ENCODE measurements around the gene ODC1. TPM values are rescaled to one million over a fixed set of nuclear protein-coding genes. Genes with fewer than 3 reads are reported as not detected.

Gene ODC1
- total RNA-seq, 2 experiments from 2014 or later: 180 to 181 TPM

DNA sequence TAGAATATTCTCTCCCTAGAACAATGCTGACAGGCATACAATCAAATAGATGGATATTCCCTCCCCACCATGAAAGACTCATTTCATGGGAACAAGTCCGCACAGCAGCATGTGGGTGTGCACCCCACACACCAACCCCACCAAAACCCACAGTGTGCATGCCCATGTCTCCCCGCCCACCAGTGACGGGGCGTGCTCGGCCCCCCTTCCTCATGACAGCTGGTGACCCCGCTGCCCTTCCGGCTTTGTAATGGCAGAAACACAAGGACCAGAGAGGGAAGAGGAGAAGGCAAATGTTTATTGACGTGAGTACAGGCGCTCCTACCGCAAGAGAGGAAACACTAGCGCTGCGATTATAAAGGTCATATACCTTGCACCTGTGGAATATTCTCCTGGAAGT is 30.8 kb upstream of the ODC1 start:
- Mint-ChIP-seq H3K36me3 (ENCODE audit: low read depth) (no peaks in the 10 kb centered on the region), H3K27ac (no peak overlapping the region), H3K27me3 (peaks cover 2% of the 10 kb centered on the region), H3K4me3 (no peak overlapping the region), H3K9me3 (no peaks in the 10 kb centered on the region), H3K4me1 (ENCODE audit: low read depth) (peaks cover 17% of the 10 kb centered on the region)
- POLR2A ChIA-PET: no interaction called here
- ATAC-seq: no peak
- CTCF ChIA-PET: no interaction called here
- TF ChIP-seq, protein P1, sequence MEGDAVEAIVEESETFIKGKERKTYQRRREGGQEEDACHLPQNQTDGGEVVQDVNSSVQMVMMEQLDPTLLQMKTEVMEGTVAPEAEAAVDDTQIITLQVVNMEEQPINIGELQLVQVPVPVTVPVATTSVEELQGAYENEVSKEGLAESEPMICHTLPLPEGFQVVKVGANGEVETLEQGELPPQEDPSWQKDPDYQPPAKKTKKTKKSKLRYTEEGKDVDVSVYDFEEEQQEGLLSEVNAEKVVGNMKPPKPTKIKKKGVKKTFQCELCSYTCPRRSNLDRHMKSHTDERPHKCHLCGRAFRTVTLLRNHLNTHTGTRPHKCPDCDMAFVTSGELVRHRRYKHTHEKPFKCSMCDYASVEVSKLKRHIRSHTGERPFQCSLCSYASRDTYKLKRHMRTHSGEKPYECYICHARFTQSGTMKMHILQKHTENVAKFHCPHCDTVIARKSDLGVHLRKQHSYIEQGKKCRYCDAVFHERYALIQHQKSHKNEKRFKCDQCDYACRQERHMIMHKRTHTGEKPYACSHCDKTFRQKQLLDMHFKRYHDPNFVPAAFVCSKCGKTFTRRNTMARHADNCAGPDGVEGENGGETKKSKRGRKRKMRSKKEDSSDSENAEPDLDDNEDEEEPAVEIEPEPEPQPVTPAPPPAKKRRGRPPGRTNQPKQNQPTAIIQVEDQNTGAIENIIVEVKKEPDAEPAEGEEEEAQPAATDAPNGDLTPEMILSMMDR (IDR thresholded peaks at IDR 0.05): no peak
- no peak for DNase-seq
- intact Hi-C loops (cut with micrococcal nuclease): no loop called here

DNA sequence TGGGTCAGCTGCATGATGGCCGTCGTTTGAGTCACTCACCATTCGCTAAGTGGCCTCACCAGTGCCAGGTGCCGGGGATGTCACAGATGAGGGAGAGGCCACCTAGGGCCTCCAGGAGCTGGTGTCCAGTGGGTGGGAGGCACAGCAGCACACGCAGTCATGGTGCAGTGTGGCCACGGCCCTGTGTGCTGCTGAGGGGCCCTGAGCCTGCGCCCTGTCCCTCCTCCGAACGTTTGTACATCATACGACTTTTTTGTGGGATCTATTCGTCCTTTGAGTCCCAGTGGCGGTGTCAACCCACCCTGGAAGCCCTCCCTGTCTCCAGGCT is 30.1 kb upstream of the ODC1 start:
- CTCF ChIA-PET: no interaction called here
- TF ChIP-seq, protein P1 (IDR thresholded peaks at IDR 0.05): no peak
- H3K36me3 Mint-ChIP-seq (ENCODE audit: low read depth): no peaks in the 10 kb centered on the region
- no peak overlapping the region for H3K27ac Mint-ChIP-seq
- ATAC-seq (no peak), DNase-seq (no peak)
- intact Hi-C loops (cut with micrococcal nuclease): no loop called here
- H3K9me3 Mint-ChIP-seq: no peaks in the 10 kb centered on the region
- H3K4me1 Mint-ChIP-seq (ENCODE audit: low read depth): peaks cover 17% of the 10 kb centered on the region
- peaks cover under 1% of the 10 kb centered on the region for H3K27me3 Mint-ChIP-seq
- no peak overlapping the region for H3K4me3 Mint-ChIP-seq
- POLR2A ChIA-PET: no interaction called here

DNA sequence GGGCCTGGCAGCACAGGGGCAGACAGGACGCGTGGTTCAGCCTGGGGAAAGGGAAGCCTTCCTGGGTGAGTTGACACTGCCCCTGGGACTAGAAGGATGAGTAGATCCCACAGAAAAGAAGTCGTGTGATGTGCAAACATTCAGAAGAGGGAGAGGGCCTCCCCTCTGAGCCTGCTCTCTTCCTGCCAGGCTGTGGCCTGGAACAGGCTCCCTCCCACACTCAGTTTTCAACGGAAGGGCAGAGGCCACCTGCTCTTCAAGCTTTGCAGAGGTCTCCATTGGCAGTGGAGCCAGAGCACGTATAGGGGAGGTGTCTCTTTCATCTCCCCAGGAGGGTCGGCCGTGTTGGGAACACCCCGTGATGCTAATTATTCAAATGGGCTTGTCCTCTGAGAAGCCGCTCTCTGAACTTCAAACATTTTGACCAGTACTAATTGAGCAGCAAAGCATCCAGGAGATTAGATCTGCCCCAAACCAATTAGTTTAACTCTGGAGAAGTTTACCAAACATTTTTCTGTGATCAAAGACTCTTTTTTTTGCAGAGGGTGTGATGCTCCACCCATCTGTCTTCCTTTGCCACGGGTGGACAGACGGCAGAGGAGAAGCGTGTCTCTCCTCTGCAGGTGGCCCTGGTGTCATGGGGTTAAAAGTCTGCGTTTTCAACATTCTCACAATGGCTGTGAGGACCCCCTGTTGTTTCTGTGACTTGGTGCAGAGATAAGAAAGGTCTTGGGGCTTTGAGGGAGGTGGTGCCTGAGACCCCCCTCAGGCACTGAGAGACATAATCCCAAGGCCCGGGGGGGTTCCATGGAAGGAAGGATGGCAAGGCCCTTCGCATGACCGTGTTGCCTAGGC is 29.5 kb upstream of the ODC1 start:
- Mint-ChIP-seq H3K4me3 (no peak overlapping the region), H3K27ac (peak overlapping the region; percentile 78), H3K9me3 (no peaks in the 10 kb centered on the region), H3K4me1 (ENCODE audit: low read depth) (peaks cover 17% of the 10 kb centered on the region), H3K36me3 (ENCODE audit: low read depth) (no peaks in the 10 kb centered on the region), H3K27me3 (no peaks in the 10 kb centered on the region)
- DNase-seq (peak; percentile 43), ATAC-seq (peak; percentile 83)
- intact Hi-C loops (cut with micrococcal nuclease): no loop called here
- TF ChIP-seq, protein P1 (IDR thresholded peaks at IDR 0.05): no peak
- POLR2A ChIA-PET: no interaction called here
- CTCF ChIA-PET: no interaction called here

DNA sequence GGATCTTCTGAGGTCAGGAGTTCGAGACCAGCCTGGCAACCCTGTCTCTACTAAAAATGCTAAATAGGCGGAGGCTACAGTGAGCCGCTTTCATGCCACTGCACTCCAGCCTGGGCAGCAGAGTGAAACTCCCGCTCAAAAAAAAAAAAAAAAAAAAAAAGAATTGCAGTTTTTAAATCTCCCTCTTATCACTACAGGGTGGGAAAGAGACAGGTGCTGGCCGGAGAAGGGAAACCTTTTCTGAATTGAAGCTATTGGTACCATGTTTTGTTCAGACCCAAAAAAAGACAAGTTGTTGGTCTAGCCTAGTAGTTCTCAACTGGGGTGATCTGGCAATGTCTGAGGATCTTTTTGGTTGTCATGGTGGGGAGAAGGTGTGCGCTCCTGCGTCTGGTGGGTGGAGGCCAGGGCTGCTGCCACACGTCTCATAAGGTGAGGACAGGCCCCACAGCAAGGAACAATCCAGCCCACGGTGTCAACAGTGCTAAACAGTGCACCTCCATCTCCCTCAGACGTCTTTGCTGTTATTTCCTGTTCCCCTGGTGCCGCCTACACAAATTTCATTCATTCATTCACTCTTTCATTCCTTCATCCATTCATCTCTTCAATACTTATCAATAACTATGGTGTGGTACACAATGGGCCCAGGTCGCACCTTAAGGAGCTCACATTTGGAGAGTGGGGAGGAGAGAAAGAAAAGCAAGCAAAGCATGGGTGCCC is 28.8 kb upstream of the ODC1 start:
- ATAC-seq (peak; percentile 45), DNase-seq (no peak)
- Mint-ChIP-seq H3K4me1 (ENCODE audit: low read depth) (peaks cover 17% of the 10 kb centered on the region), H3K27ac (peak overlapping the region; percentile 78), H3K4me3 (no peak overlapping the region), H3K9me3 (no peaks in the 10 kb centered on the region), H3K27me3 (no peaks in the 10 kb centered on the region), H3K36me3 (ENCODE audit: low read depth) (no peaks in the 10 kb centered on the region)
- intact Hi-C loops (cut with micrococcal nuclease): no loop called here
- ChIA-PET CTCF (no interaction called here), POLR2A (no interaction called here)
- TF ChIP-seq, protein P1 (IDR thresholded peaks at IDR 0.05): no peak

All from activated CD8-positive, alpha-beta T cell treated with anti-CD3 and anti-CD28 coated beads for 36 hours (primary cell).